Putamen (tissue), 1 donor: ENCODE results near the gene DOCK1.
"Not testable (repeated sequence)": the region's sequence is repeated elsewhere in the genome, so short reads cannot be mapped to it uniquely, and the experiment has no call there.

Experiments
- DNase-seq: peaks from one replicate; pipeline ENCODE4 v3.0.0-alpha.2; 2016; ENCODE audit warnings: low spot score

Gene DOCK1

DNA sequence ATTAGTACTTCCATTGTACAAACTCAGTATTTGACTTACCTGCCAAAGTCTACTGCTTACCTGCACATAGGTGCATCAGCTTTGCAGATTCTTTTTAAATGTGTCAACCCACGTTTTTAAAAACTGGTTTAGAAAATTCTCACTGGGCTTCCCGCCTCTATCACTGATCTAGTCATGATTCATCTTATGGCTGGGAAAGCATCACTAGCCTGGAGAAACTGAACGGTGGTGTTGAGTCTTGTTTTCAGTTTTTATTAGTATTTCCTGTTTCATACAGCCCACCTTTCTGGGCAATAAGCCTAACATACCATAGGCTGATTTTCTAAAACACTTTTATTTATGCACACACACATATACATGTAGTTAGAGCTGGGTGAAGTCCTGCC lies 19.7 kb downstream of the DOCK1 start:
- DNase-seq: no peak

DNA sequence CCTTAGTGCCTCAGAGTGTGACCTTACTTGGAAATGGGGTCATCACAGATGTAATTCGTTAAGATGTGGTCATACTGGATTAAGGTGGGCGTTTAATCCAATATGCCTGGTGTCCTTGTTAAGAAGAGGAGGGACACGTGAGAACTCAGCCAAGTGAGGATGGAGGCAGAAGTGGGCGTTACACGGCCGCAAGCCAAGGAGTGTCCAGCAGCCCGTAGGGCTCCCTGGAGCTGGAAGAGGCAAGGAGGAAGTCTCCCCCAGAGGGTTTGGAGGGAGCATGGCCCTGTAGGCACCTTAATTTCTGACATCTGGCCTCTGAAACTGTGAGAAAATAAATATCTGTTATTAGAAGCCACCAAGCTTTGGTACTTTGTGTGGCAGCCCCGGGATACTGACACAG lies 21.3 kb downstream of the DOCK1 start:
- no peak for DNase-seq

- no peak for DNase-seq
Measured at GRCh38 chr10:126927799-126928198, 22.6 kb downstream of the DOCK1 start.

DNA sequence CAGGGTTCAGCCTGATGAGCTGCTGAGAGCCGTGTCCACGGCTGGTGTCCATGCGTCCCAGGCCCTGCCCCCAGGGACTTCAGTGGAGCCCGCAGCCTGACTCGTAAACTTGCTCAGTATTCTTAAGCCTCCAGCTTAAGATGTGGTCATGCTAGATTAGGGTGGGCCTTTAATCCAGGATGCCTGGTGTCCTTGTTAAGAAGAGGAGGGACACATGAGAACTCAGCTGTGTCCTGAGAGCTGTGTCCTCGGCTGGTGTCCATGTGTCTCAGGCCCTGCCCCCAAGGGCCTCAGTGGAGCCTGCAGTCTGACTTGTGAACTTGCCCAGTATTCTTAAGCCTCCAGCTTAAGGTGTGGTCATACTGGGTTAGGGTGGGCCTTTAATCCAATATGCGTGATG lies 23.0 kb downstream of the DOCK1 start:
- no peak for DNase-seq

- DNase-seq: no peak
Measured at GRCh38 chr10:126929391-126929790, 24.2 kb downstream of the DOCK1 start.

GRCh38 chr10:126930131-126930882 lies 25.1 kb downstream of the DOCK1 start:
- DNase-seq: no peak

DNA sequence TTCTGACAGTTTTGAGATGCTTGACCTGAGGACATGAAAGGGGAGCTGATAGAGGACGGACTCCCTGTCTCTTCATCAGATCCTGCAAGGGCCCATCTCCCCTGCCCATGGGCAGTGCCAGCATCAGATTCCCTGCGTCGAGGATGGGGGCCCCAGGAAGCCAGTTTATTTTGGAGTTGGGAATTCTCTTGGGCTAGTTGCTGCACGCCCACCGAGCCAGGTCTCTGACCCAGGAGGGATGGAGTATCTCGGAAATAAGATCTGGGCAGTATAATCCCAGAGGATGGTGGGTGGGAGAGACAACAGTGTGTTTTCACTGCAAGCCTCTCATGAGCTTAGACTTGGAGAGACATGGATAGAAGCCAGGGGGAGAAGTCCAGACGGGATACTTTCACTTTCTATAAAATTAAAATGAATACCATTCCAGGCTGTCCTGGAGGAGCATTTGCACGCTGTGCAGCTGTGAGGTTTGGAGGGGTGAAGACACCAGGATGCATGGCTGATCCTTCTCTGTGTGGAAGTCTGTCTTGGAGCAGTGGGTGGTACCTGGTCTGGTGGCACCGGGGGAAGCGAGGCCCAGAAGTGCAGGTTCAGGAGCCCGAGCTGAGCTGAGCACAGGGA lies 25.8 kb downstream of the DOCK1 start:
- DNase-seq: no peak

GRCh38 chr10:126931544-126931943 lies 26.3 kb downstream of the DOCK1 start:
- DNase-seq: no peak

GRCh38 chr10:126932516-126932915 lies 27.3 kb downstream of the DOCK1 start:
- DNase-seq: no peak

GRCh38 chr10:126933116-126933515 lies 27.9 kb downstream of the DOCK1 start:
- DNase-seq: no peak

- DNase-seq: no peak
Measured at GRCh38 chr10:126935263-126935946, 30.2 kb downstream of the DOCK1 start.

DNA sequence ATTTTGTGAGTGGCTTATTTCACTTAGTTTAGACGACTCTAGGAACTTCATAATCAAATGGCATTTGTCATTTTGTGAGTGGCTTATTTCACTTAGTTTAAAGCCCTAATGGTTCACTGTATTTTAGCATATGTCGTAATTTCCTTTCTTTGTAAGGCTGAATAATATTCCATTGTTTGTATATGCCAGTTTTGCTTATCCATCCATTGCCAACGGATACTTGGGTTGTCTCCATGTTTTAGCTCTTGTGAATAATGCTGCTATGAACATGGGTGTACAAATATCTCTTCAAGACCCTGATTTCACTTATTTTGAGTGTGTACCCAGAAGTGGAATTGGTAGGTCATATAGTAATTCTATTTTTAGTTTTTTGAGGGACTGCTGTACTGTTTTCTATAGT lies 31.8 kb downstream of the DOCK1 start:
- DNase-seq: no peak

DNA sequence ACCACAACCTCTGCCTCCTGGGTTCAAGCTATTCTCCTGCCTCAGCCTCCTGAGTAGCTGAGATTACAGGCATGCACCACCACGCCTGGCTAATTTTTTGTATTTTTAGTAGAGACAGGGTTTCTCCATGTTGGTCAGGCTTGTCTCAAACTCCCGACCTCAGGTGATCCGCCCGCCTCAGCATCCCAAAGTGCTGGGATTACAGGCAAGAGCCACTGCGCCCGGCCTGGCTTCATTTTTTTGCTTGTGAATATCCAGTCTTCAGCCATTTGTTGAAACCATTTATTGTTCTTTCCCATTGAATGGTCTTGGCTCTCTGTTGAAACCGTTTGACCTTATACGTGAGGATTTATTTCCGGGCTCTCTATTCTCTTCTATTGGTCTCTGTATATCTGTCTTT lies 32.9 kb downstream of the DOCK1 start:
- DNase-seq: not testable (repeated sequence)

GRCh38 chr10:126939706-126940105 lies 34.5 kb downstream of the DOCK1 start:
- DNase-seq: peak; percentile 93

GRCh38 chr10:126940670-126941310 lies 35.6 kb downstream of the DOCK1 start:
- DNase-seq: no peak

- DNase-seq: no peak
Measured at GRCh38 chr10:126944191-126944590, 39.0 kb downstream of the DOCK1 start.

DNA sequence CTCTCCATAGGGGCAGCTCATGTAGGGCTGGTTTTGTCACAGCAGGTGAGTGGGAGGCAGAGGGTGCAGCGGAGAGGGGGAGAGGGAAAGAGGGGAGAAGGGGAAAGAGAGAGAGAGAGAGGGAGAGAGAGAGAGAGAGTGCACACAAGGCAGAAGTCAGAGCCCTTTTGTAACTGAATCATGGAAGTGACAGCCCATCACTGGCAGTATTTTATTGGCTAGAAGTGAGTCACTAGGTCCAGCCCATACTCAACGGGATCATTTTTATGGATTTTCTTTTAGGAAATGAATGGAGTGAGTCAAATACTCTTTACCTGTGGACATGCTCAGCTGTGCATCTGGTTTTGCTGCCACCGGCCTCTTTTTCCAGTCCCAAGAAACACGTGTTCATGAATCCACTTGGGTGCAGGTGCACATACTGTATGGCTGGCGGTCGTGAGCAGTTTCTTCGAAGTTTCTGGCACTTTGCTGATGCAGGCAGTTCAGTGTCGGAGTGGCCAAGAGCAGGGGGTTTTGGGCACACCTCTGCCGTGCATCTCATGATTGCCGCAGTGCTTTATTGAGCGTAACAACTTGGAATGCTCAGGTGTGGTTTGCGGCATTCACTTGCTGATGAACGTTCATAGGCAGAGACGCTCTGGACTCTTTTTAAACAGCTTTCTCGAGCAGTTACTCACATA lies 40.3 kb downstream of the DOCK1 start:
- DNase-seq: no peak

GRCh38 chr10:126946746-126947145 lies 41.5 kb downstream of the DOCK1 start:
- no peak for DNase-seq

- DNase-seq: no peak
Measured at GRCh38 chr10:126948355-126949160, 43.3 kb downstream of the DOCK1 start.

GRCh38 chr10:126949161-126949503 lies 43.9 kb downstream of the DOCK1 start:
- DNase-seq: no peak

GRCh38 chr10:126950401-126951105 lies 45.3 kb downstream of the DOCK1 start:
- peak; percentile 95 for DNase-seq
